ENCODE measurements around the gene PRLH.

PRLH gene

DNA sequence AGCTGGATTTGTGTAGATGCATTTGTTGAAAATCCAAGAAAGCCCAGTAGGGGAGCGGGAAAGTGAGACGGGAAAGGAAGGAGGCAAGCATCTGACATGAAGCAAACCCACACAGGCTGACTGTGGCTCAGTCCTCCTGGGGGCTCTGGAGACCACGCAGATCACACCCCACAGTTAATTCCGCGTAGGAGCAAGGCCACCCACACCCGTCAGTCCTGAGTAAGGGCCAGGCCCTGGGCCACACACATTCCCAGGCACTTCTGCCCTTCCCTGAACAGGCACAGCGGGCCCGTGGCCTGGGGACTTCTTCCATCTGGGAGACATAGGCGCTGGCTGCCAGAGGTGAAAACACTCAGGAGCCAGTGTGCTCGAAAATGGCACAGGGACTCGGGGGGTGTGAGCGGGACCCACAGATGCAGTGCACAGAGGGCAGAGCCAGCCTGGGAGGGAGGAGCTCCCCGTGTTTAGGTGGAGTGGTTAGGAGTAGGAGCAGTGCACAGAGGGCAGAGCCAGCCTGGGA, 19.4 kb upstream of the PRLH start:
- H3K9me3 ChIP-seq (ENCODE audit: control insufficient read depth, insufficient read depth, low read length) = no peaks in the 10 kb centered on the region; the same call in 1 of the 2 replicates
- no peaks in the 10 kb centered on the region for H3K4me1 ChIP-seq (ENCODE audit: insufficient read depth, low read length)
- H3K9ac ChIP-seq (ENCODE audit: low read depth, low read length) = no peak overlapping the region
- no peaks in the 10 kb centered on the region for H3K36me3 ChIP-seq (ENCODE audit: insufficient read depth, low read length)

DNA sequence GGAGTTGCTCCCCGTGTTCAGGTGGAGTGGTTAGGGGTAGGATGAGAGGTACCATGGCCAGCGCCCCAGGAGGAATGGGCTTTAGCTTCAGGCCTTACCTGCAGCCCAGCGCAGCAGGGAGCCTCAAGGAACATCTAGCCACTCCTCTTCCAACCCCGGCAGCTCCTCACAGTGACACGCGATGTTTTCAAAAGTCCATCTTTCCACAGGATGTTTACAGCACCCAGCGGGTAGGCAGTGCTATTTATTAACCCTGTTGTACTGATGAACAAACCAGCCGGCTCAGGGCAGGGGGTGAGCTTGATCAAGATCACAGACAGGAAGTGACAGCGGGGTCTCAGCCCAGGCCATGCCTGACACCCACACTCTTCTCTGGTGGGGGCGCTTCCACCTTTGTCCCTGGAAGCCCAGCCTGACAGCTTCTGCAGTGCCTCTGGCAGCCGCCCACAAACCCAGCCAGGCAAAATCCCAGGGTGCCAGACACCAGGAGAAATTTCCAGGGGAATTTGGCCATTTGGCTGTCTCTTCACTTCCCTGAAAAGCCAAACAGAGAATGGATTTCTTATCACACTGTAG, 18.4 kb upstream of the PRLH start:
- no peaks in the 10 kb centered on the region for H3K4me1 ChIP-seq (ENCODE audit: insufficient read depth, low read length)
- H3K9me3 ChIP-seq (ENCODE audit: control insufficient read depth, insufficient read depth, low read length) = no peaks in the 10 kb centered on the region
- H3K36me3 ChIP-seq (ENCODE audit: insufficient read depth, low read length) = no peaks in the 10 kb centered on the region
- H3K9ac ChIP-seq (ENCODE audit: low read depth, low read length) = no peak overlapping the region

DNA sequence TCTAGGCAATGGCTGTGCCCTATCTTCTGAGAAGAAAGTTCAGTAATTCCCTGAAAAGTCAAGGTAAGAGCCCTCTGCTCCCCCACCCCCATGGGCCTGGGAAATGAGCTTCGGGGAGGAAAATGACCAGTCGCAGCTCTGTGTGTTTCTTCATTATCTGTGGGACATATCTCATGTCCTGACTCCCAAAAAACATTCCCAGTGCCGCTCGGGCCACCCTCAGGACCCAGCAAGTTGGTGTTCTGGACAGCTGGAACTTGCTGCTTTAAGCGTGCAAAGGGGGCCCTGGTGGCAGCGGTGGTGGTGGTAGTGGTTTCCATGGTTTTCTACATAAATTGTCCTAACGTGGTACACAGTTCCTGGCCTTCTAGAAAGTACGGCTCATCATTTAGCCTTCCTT, 17.2 kb upstream of the PRLH start:
- H3K4me1 ChIP-seq (ENCODE audit: insufficient read depth, low read length) = no peaks in the 10 kb centered on the region
- H3K9me3 ChIP-seq (ENCODE audit: control insufficient read depth, insufficient read depth, low read length) = no peaks in the 10 kb centered on the region
- H3K9ac ChIP-seq (ENCODE audit: low read depth, low read length) = no peak overlapping the region
- no peaks in the 10 kb centered on the region for H3K36me3 ChIP-seq (ENCODE audit: insufficient read depth, low read length)

DNA sequence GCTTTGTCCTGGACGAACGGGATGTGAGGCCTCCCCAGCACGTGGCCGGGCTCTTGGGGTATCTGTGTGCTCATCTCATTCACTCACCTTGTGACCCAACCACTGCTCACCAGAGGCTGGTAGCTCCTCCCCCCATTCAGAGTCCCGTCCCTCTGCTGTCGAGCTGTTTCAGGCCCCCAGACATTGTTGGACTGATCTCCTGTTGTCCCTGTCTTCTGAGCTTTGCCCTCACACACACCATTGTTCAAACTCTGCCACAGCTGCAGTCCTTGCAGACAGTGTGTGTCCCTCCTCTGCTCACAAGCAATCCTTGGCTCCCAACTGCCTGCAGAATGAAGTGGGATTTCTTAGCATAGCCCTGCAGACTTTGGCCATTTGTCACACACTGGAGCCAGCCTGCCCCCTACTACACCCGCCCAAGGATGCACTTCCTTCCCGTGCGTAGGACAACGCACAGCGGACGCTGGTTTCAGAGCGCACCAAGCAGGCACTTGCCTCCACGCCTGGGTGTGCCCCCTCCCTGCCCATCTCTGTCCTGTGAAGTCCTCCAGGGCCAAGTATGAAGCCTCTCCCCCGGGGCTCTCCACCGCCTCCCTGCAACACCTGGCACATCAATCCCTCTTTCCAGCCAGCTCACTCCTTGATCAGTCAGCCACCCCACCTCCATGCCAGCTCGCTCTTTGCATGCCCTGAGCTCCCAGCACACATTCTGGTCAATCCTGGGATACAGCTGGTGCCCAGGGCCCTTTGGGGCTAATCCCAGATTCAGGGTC, 16.5 kb upstream of the PRLH start:
- Histone ChIP-seq H3K36me3 (ENCODE audit: insufficient read depth, low read length) (no peaks in the 10 kb centered on the region), H3K4me1 (ENCODE audit: insufficient read depth, low read length) (no peaks in the 10 kb centered on the region), H3K9me3 (ENCODE audit: control insufficient read depth, insufficient read depth, low read length) (no peaks in the 10 kb centered on the region; the same call in 1 of the 2 replicates), H3K9ac (ENCODE audit: low read depth, low read length) (no peak overlapping the region)

DNA sequence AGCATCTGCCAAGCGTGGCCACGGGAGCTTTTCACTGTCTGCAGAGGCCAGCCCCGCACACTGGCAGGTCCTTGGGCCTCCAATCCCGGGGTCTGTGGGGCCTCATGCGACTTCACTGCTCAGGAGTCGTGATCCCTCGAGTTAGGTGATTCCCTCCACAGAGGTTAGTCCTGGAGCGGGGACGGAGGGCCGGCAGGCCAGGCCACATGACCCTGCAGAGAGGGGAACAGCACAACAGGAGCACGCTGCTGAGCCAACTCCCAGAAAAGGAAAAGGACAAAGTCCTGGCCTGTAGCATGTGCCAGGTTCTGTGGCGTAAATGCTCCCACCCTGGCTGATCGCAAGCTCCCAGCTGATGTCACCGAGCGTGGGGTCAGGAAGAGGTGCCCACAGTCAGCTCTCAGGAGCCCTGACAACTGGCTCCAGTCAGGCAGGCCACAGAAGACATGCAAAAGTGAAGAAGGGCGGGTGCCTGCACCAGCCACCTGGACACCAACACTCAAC, 15.3 kb upstream of the PRLH start:
- H3K4me1 ChIP-seq (ENCODE audit: insufficient read depth, low read length) = no peaks in the 10 kb centered on the region
- H3K9ac ChIP-seq (ENCODE audit: low read depth, low read length) = no peak overlapping the region
- no peaks in the 10 kb centered on the region for H3K36me3 ChIP-seq (ENCODE audit: insufficient read depth, low read length)
- peaks cover 8% of the 10 kb centered on the region for H3K9me3 ChIP-seq (ENCODE audit: control insufficient read depth, insufficient read depth, low read length)

DNA sequence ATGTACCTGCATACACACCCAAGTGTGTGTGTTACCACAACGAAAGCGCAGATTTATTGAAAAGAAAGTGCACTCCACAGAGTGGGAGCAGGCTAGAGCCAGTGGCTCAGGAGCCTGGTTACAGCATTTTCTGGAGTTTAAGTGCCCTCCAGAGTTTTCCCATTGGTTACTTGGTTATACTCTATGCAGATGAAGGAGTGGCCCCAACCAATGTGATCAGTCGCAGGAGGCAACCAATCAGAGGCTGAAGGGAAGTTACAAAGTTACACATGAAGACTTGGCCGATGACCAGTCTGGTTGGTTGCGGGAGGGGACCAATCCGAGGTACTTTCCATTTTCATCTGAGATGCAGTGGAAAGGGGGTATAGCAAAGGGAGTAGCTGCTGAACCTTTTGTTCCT, 13.5 kb upstream of the PRLH start:
- Histone ChIP-seq H3K4me1 (ENCODE audit: insufficient read depth, low read length) (no peaks in the 10 kb centered on the region), H3K9me3 (ENCODE audit: control insufficient read depth, insufficient read depth, low read length) (peaks cover 11% of the 10 kb centered on the region), H3K9ac (ENCODE audit: low read depth, low read length) (no peak overlapping the region), H3K36me3 (ENCODE audit: insufficient read depth, low read length) (no peaks in the 10 kb centered on the region)

DNA sequence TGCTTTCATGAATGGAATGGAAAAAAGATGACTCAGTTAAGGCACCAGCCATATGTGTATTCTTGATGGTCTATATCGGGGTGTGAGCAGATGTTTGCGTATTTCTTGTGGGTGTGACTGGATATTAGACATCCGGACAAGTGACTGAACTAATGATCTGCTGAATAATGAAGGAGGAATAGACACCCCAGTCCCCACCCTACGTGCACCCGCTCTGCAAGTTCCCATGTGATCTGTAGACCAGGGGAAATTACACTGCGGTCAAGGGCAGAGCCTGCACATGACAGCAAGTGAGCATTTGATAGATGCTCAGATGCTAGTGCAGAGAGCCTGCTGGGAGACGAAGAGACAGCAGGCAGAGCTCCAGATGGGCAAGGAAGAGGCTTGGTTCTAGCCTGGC, 12.4 kb upstream of the PRLH start:
- no peaks in the 10 kb centered on the region for H3K4me1 ChIP-seq (ENCODE audit: insufficient read depth, low read length)
- no peaks in the 10 kb centered on the region for H3K36me3 ChIP-seq (ENCODE audit: insufficient read depth, low read length)
- peaks cover 11% of the 10 kb centered on the region for H3K9me3 ChIP-seq (ENCODE audit: control insufficient read depth, insufficient read depth, low read length)
- H3K9ac ChIP-seq (ENCODE audit: low read depth, low read length) = no peak overlapping the region

DNA sequence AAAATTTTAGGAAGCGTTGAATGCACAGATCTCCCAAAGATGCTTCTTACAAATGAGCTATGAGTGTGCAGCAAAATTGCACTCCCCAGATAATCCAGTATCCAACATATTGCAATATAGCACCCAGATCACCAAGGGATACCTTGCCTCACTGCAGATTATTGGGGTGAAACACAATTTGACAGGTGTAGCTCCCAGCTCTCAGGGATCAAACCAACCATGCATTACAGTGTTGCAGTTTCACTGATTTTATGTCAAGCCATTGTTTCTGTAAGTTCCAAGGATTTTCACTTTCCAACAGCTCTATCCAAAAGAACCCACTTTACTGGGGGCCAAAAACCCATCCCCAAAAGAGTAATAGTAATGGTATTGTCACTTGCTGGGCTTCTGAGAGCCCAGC, 10.8 kb upstream of the PRLH start:
- H3K9me3 ChIP-seq (ENCODE audit: control insufficient read depth, insufficient read depth, low read length) = peaks cover 11% of the 10 kb centered on the region
- H3K36me3 ChIP-seq (ENCODE audit: insufficient read depth, low read length) = no peaks in the 10 kb centered on the region
- no peak overlapping the region for H3K9ac ChIP-seq (ENCODE audit: low read depth, low read length)
- H3K4me1 ChIP-seq (ENCODE audit: insufficient read depth, low read length) = no peaks in the 10 kb centered on the region

DNA sequence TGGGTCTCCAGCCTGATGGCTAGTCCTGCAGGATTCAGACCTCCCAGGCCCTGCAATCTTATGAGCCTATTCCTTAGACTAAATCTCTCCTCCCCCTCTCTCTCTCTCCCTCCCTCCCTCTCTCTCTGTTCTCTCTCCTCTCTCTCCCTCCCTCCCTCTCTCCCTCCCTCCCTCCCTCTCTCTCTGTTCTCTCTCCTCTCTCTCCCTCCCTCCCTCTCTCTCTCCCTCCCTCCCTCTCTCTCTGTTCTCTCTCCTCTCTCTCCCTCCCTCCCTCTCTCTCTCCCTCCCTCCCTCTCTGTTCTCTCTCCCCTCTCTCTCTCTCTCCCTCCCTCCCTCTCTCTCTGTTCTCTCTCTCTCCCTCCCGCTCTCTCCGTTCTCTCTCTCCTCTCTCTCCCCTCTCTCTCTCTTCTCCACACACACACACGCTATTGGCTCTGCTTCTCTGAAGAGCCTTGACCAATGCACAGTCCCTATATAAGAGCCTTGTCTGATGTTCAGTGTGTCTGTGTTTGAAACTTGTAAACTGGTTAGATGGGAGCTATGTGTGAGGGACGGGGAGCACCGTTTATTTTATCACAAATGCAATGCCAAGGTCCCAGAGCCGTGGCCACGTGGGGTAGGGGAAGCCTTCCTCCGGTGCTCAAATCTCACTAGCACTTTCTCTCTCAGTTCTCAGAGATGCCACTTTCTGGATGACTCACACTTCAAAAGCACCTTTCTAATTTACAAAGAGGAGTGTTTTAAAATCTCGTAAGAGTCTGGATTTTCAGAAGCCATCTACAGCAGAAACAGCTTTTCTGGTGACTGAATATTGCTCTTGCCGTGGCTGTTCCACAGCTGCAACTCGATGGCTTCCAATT, 9.4 kb upstream of the PRLH start:
- H3K9me3 ChIP-seq (ENCODE audit: control insufficient read depth, insufficient read depth, low read length) = peaks cover 11% of the 10 kb centered on the region
- no peaks in the 10 kb centered on the region for H3K4me1 ChIP-seq (ENCODE audit: insufficient read depth, low read length)
- no peaks in the 10 kb centered on the region for H3K36me3 ChIP-seq (ENCODE audit: insufficient read depth, low read length)
- no peak overlapping the region for H3K9ac ChIP-seq (ENCODE audit: low read depth, low read length)

DNA sequence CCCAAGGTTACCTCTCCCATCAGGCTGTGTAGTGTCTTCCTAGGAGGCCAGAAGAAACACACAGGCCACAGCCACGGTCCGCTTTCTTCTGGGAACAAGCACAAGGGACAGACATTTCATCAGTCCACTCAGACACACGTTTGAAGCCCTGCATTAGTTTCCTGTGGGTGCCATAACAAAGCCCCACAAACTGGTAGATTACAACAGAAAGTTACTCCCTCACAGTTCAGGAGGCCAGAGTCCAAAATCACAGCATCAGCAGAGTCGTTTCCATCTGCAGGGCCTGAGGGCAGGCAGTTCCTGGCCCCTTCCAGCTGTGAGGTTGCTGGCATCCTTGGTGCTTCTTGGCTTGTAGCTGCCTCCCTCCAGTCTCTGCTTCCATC, 8.8 kb upstream of the PRLH start:
- Histone ChIP-seq H3K9me3 (ENCODE audit: control insufficient read depth, insufficient read depth, low read length) (peaks cover 11% of the 10 kb centered on the region), H3K9ac (ENCODE audit: low read depth, low read length) (no peak overlapping the region), H3K4me1 (ENCODE audit: insufficient read depth, low read length) (no peaks in the 10 kb centered on the region), H3K36me3 (ENCODE audit: insufficient read depth, low read length) (no peaks in the 10 kb centered on the region)

DNA sequence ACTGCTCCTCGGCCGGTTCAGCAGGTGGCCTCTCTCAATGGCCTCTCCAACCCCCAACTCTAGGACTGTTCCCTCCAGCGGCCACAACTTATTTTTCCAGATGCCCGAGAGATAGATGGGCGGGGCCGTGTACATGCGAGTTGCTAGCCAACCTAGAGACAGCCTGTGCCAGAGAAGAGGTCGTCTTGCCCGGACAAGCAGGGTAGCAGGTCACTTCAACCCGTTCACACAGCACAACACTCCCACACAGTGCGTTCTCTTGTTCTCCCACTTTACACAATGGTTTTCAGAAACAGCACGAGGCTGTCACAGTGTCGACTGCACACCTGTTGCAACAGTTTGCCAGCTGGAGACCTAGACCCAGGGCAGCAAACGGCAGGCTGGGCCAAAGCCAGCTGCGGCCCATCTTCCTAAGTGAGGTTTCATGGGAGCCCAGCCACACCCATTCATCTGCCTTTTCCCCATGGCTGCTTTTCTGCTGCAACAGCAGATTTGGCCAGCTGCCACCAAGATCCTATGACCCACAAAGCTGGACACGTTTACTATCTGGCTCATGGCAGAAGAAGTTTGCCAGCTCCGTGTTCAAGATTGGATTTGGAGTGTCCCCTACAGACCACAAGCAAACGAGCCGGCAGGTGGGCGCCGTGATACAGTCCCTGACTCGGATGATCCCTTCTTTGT, 7.3 kb upstream of the PRLH start:
- H3K9ac ChIP-seq (ENCODE audit: low read depth, low read length) = no peak overlapping the region
- no peaks in the 10 kb centered on the region for H3K4me1 ChIP-seq (ENCODE audit: insufficient read depth, low read length)
- H3K9me3 ChIP-seq (ENCODE audit: control insufficient read depth, insufficient read depth, low read length) = peaks cover 11% of the 10 kb centered on the region
- no peaks in the 10 kb centered on the region for H3K36me3 ChIP-seq (ENCODE audit: insufficient read depth, low read length)

DNA sequence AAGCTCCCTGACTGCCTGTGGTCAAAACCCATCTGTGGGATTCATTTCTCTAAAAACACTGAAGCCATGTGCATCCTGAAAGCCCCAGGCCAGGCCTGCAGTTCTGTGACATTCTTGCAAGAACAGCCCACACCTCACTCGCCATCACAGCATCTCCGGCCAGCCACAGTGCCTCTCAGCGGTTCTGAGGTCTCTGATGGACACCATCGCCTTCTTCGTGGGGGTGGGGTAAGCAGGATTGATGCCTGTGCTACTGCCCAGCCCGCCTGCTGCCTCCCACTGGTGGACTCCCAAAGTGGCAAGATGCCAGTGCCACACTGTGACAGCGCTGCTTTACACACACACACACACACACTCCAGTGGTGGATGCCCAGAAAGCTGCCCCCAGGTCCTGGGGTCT, 5.2 kb upstream of the PRLH start:
- Histone ChIP-seq H3K9ac (ENCODE audit: low read depth, low read length) (no peak overlapping the region), H3K4me1 (ENCODE audit: insufficient read depth, low read length) (no peaks in the 10 kb centered on the region), H3K36me3 (ENCODE audit: insufficient read depth, low read length) (no peaks in the 10 kb centered on the region), H3K9me3 (ENCODE audit: control insufficient read depth, insufficient read depth, low read length) (peaks cover 2% of the 10 kb centered on the region; the same call in 1 of the 2 replicates)

DNA sequence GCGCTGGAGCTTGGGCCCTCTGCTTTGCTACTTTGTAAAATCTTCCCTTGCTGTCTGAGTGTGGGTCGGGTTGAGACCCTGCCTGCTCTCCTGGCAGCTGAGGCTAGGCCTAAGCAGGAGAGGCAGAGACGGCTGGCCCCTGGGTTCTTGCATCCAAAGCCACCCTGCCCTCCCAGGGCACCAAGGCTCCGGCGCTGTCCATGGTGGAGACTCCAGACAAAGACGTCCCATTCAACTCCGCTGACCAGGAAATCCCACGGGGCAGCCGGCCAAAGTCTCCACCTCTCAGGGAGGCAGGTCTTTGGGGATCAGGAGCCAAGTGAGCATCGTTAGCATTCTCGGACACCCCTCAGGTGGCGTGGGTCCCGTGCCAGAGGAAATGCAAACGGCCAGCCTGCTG, 2.6 kb upstream of the PRLH start:
- no peaks in the 10 kb centered on the region for H3K4me1 ChIP-seq (ENCODE audit: insufficient read depth, low read length)
- no peaks in the 10 kb centered on the region for H3K36me3 ChIP-seq (ENCODE audit: insufficient read depth, low read length)
- no peak overlapping the region for H3K9ac ChIP-seq (ENCODE audit: low read depth, low read length)
- H3K9me3 ChIP-seq (ENCODE audit: control insufficient read depth, insufficient read depth, low read length) = no peaks in the 10 kb centered on the region

DNA sequence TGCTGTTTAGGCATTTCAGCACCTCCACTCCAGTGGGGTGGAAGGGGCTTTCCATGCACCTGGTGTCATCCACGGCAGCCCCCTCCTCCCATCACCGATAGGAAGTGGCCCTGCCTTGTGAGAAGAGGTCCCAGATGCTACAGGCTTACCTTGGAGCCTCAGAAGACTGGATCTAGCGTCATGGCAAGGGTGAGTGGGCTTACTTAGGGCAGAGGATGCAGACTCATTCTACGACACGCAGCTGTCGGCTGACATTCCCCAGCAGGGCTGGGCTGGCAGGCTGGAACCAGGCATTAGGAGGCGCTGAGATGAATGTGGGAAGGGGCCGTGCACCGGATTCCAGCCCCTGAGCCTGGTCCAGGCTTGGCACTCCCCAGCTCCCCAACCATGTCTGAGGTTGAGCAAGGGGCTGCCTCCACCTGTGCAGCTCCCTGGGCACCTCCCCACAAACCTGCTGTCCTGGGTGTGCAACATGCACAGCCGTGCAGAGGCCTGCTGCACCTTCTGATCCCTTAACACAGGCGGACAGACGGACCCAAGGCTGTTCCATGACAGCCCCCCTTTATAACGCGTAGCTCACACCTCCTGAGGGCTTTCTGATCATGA, 1.7 kb upstream of the PRLH start:
- no peaks in the 10 kb centered on the region for H3K36me3 ChIP-seq (ENCODE audit: insufficient read depth, low read length)
- no peaks in the 10 kb centered on the region for H3K4me1 ChIP-seq (ENCODE audit: insufficient read depth, low read length)
- H3K9me3 ChIP-seq (ENCODE audit: control insufficient read depth, insufficient read depth, low read length) = no peaks in the 10 kb centered on the region
- H3K9ac ChIP-seq (ENCODE audit: low read depth, low read length) = no peak overlapping the region

Measured in ES-I3 (cell line).